Stomach (tissue), 4 donors: Measurements from ENCODE around the gene CGB2.

Experiments
- EP300 ChIP-seq: sonication (generic); formaldehyde crosslinking; IDR thresholded peaks from one replicate; pipeline ENCODE4 v1.6.1; 2017; ENCODE audit warnings: antibody characterized with exemption
- POLR2A ChIP-seq, 4 donors: fragments of 450-650 bp; IDR thresholded peaks; one replicate each; pipeline ENCODE4 v1.6.1; 2016; ENCODE audit warnings: antibody characterized with exemption in 4 of 4, control low read depth in 2 of 4, mild to moderate bottlenecking in 1 of 4, moderate library complexity in 1 of 4
- TF ChIP-seq, protein P1 (sequence below), 7 experiments: fragments of 450-650 bp in 4 of 7; fragments of 200-600 bp in 3 of 7; sonication (generic) in 3 of 7; IDR thresholded peaks; one replicate each; pipeline ENCODE4 v1.5.1; 2016 to 2019; ENCODE audit warnings: antibody characterized with exemption in 7 of 7, control low read depth in 2 of 7, mild to moderate bottlenecking in 1 of 7

DNA sequence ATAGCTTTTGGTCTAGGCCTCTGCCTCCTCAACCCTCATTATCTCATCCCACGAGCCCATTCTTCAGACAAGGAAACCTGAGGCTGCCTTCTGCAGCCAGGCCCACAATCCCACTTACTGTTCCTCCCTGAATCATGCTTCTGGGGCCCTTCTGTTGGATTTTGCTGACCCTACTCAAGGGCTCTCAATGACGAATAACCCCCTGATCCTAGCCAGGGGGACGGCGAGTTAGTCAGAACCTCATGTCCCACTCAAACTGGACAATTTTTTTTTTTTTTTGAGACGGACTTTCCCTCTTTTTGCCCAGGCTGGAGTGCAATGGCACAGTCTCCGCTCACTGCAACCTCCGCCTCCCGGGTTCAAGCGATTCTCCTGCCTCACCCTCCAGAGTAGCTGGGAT lies 9.6 kb upstream of the CGB2 start:
- TF ChIP-seq, protein P1, sequence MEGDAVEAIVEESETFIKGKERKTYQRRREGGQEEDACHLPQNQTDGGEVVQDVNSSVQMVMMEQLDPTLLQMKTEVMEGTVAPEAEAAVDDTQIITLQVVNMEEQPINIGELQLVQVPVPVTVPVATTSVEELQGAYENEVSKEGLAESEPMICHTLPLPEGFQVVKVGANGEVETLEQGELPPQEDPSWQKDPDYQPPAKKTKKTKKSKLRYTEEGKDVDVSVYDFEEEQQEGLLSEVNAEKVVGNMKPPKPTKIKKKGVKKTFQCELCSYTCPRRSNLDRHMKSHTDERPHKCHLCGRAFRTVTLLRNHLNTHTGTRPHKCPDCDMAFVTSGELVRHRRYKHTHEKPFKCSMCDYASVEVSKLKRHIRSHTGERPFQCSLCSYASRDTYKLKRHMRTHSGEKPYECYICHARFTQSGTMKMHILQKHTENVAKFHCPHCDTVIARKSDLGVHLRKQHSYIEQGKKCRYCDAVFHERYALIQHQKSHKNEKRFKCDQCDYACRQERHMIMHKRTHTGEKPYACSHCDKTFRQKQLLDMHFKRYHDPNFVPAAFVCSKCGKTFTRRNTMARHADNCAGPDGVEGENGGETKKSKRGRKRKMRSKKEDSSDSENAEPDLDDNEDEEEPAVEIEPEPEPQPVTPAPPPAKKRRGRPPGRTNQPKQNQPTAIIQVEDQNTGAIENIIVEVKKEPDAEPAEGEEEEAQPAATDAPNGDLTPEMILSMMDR (IDR thresholded peaks at IDR 0.05), result no peak
- TF ChIP-seq EP300, result no peak
- TF ChIP-seq POLR2A (IDR thresholded peaks at IDR 0.05), result no peak
